Activated naive CD8-positive, alpha-beta T cell treated with anti-CD3 and anti-CD28 coated beads for 36 hours (primary cell): Measurements from ENCODE around the gene HIC1. TPM values are rescaled to one million over a fixed set of nuclear protein-coding genes. Genes with fewer than 3 reads are reported as not detected.

ENCODE experiments used
- DNase-seq: peaks from one replicate; pipeline ENCODE4 v3.0.0; 2021
- H3K27ac Mint-ChIP-seq: one replicate; pipeline ENCODE4 v1.8.0; 2022; ENCODE audit warnings: mild to moderate bottlenecking, moderate library complexity, mixed read lengths
- H3K27me3 Mint-ChIP-seq: one replicate; pipeline ENCODE4 v1.8.0; 2022; ENCODE audit warnings: mild to moderate bottlenecking, mixed read lengths
- H3K36me3 Mint-ChIP-seq: one replicate; pipeline ENCODE4 v1.8.0; 2021; ENCODE audit warnings: mild to moderate bottlenecking, mixed read lengths
- H3K4me1 Mint-ChIP-seq: one replicate; pipeline ENCODE4 v1.8.0; 2021; ENCODE audit warnings: mixed read lengths
- H3K4me3 Mint-ChIP-seq: one replicate; pipeline ENCODE4 v1.8.0; 2022; ENCODE audit warnings: mild to moderate bottlenecking, moderate library complexity, mixed read lengths
- H3K9me3 Mint-ChIP-seq: one replicate; pipeline ENCODE4 v1.8.0; 2022; ENCODE audit warnings: mixed read lengths
- total RNA-seq, 2 experiments: library from RNA; stranded (reverse); gene quantifications; one replicate each; pipeline ENCODE4 v1.2.3, GENCODE V29; 2021

Gene HIC1
- total RNA-seq, 2 experiments from 2014 or later, result 36.7 to 37.8 TPM

GRCh38 chr17:2022647-2023240 lies 32.2 kb upstream of the HIC1 start:
- peak overlapping the region; percentile 51 for H3K27ac Mint-ChIP-seq
- H3K9me3 Mint-ChIP-seq, result no peaks in the 10 kb centered on the region
- peak overlapping the region; percentile 55 for H3K4me3 Mint-ChIP-seq
- peaks cover 40% of the 10 kb centered on the region for H3K27me3 Mint-ChIP-seq
- H3K36me3 Mint-ChIP-seq, result no peaks in the 10 kb centered on the region
- peaks cover 12% of the 10 kb centered on the region for H3K4me1 Mint-ChIP-seq
- DNase-seq, result no peak

- Mint-ChIP-seq H3K9me3 (no peaks in the 10 kb centered on the region), H3K36me3 (no peaks in the 10 kb centered on the region), H3K27me3 (peaks cover 42% of the 10 kb centered on the region), H3K4me1 (peaks cover 12% of the 10 kb centered on the region), H3K27ac (peak overlapping the region; percentile 60), H3K4me3 (peak overlapping the region; percentile 40)
- no peak for DNase-seq
Measured at GRCh38 chr17:2023256-2023655, 31.6 kb upstream of the HIC1 start.

GRCh38 chr17:2023692-2024571 lies 31.0 kb upstream of the HIC1 start:
- Mint-ChIP-seq H3K27me3 (peaks cover 42% of the 10 kb centered on the region), H3K36me3 (no peaks in the 10 kb centered on the region), H3K4me1 (peaks cover 12% of the 10 kb centered on the region), H3K27ac (no peak overlapping the region), H3K9me3 (no peaks in the 10 kb centered on the region), H3K4me3 (peak overlapping the region; percentile 73)
- DNase-seq, result peak; percentile 40

GRCh38 chr17:2024572-2025219 lies 30.2 kb upstream of the HIC1 start:
- H3K27me3 Mint-ChIP-seq, result peaks cover 42% of the 10 kb centered on the region
- H3K36me3 Mint-ChIP-seq, result no peaks in the 10 kb centered on the region
- no peaks in the 10 kb centered on the region for H3K9me3 Mint-ChIP-seq
- no peak for DNase-seq
- H3K4me1 Mint-ChIP-seq, result peaks cover 12% of the 10 kb centered on the region
- H3K27ac Mint-ChIP-seq, result no peak overlapping the region
- H3K4me3 Mint-ChIP-seq, result peak overlapping the region; percentile 73

- DNase-seq, result peak; percentile 63
- H3K27ac Mint-ChIP-seq, result no peak within 1 kb of the TSS
- H3K4me3 Mint-ChIP-seq, result peak within 1 kb of the TSS; percentile 77
- H3K36me3 Mint-ChIP-seq, result no peaks in the 10 kb centered on the region
- H3K4me1 Mint-ChIP-seq, result peaks cover 12% of the 10 kb centered on the region
- peaks cover 42% of the 10 kb centered on the region for H3K27me3 Mint-ChIP-seq
- H3K9me3 Mint-ChIP-seq, result no peaks in the 10 kb centered on the region
Measured at GRCh38 chr17:2025220-2025621, 29.7 kb upstream of the HIC1 start, which contains the start of gene RTN4RL1. RTN4RL1 (minus strand) TSS chr17:2025334; CDS start chr17:2024865, 469 bp downstream.

- no peak for DNase-seq
- no peak overlapping the region for H3K27ac Mint-ChIP-seq
- peaks cover 13% of the 10 kb centered on the region for H3K4me1 Mint-ChIP-seq
- no peaks in the 10 kb centered on the region for H3K9me3 Mint-ChIP-seq
- peak overlapping the region; percentile 77 for H3K4me3 Mint-ChIP-seq
- peaks cover 42% of the 10 kb centered on the region for H3K27me3 Mint-ChIP-seq
- H3K36me3 Mint-ChIP-seq, result no peaks in the 10 kb centered on the region
Measured at GRCh38 chr17:2025622-2026309, 29.1 kb upstream of the HIC1 start.

GRCh38 chr17:2027528-2028233 lies 27.2 kb upstream of the HIC1 start:
- H3K27me3 Mint-ChIP-seq, result peaks cover 39% of the 10 kb centered on the region
- no peak overlapping the region for H3K4me3 Mint-ChIP-seq
- DNase-seq, result no peak
- no peaks in the 10 kb centered on the region for H3K36me3 Mint-ChIP-seq
- peaks cover 22% of the 10 kb centered on the region for H3K4me1 Mint-ChIP-seq
- H3K9me3 Mint-ChIP-seq, result no peaks in the 10 kb centered on the region
- H3K27ac Mint-ChIP-seq, result no peak overlapping the region

- no peaks in the 10 kb centered on the region for H3K36me3 Mint-ChIP-seq
Measured at GRCh38 chr17:2028234-2028614, 26.7 kb upstream of the HIC1 start.

GRCh38 chr17:2028737-2029136 lies 26.2 kb upstream of the HIC1 start:
- Mint-ChIP-seq H3K27me3 (peaks cover 31% of the 10 kb centered on the region), H3K4me1 (peaks cover 25% of the 10 kb centered on the region), H3K36me3 (no peaks in the 10 kb centered on the region), H3K9me3 (no peaks in the 10 kb centered on the region), H3K27ac (no peak overlapping the region), H3K4me3 (no peak overlapping the region)
- no peak for DNase-seq

More at GRCh38 chr17:2028234-2028614, 26.7 kb upstream of the HIC1 start:
- H3K27me3 Mint-ChIP-seq, result peaks cover 35% of the 10 kb centered on the region
- no peak overlapping the region for H3K27ac Mint-ChIP-seq
- no peak overlapping the region for H3K4me3 Mint-ChIP-seq
- DNase-seq, result no peak
- peaks cover 24% of the 10 kb centered on the region for H3K4me1 Mint-ChIP-seq
- H3K9me3 Mint-ChIP-seq, result no peaks in the 10 kb centered on the region

- Mint-ChIP-seq H3K36me3 (no peaks in the 10 kb centered on the region), H3K27me3 (peaks cover 27% of the 10 kb centered on the region), H3K27ac (peak within 1 kb of the TSS; percentile 91), H3K9me3 (no peaks in the 10 kb centered on the region), H3K4me1 (peaks cover 23% of the 10 kb centered on the region), H3K4me3 (peak within 1 kb of the TSS; percentile 96)
- peak; percentile 87 for DNase-seq
Measured at GRCh38 chr17:2029911-2030778, 24.8 kb upstream of the HIC1 start, which contains the start of gene DPH1. DPH1 (plus strand) TSS chr17:2030153; CDS start chr17:2030170, 17 bp downstream.

- DNase-seq, result peak; percentile 68
- H3K27me3 Mint-ChIP-seq, result peaks cover 21% of the 10 kb centered on the region
- peaks cover 22% of the 10 kb centered on the region for H3K4me1 Mint-ChIP-seq
- peak overlapping the region; percentile 96 for H3K4me3 Mint-ChIP-seq
- no peaks in the 10 kb centered on the region for H3K9me3 Mint-ChIP-seq
- H3K36me3 Mint-ChIP-seq, result no peaks in the 10 kb centered on the region
- H3K27ac Mint-ChIP-seq, result peak overlapping the region; percentile 91
Measured at GRCh38 chr17:2030779-2031163, 24.1 kb upstream of the HIC1 start.

GRCh38 chr17:2033153-2033552 lies 21.8 kb upstream of the HIC1 start:
- H3K36me3 Mint-ChIP-seq, result peaks cover 3% of the 10 kb centered on the region
- H3K27ac Mint-ChIP-seq, result no peak overlapping the region
- DNase-seq, result no peak
- no peak overlapping the region for H3K4me3 Mint-ChIP-seq
- H3K4me1 Mint-ChIP-seq, result peaks cover 17% of the 10 kb centered on the region
- H3K9me3 Mint-ChIP-seq, result no peaks in the 10 kb centered on the region
- H3K27me3 Mint-ChIP-seq, result no peaks in the 10 kb centered on the region

- Mint-ChIP-seq H3K4me1 (peaks cover 17% of the 10 kb centered on the region), H3K4me3 (no peak overlapping the region), H3K27ac (no peak overlapping the region), H3K9me3 (no peaks in the 10 kb centered on the region), H3K27me3 (no peaks in the 10 kb centered on the region), H3K36me3 (peaks cover 6% of the 10 kb centered on the region)
- DNase-seq, result no peak
Measured at GRCh38 chr17:2034157-2034556, 20.7 kb upstream of the HIC1 start.
